Testis (tissue), 2 donors: ENCODE results near the gene TRIM7.

Source experiments
- POLR2A ChIP-seq: fragments of 450-650 bp; IDR thresholded peaks from one replicate; pipeline ENCODE4 v1.6.1; 2017; ENCODE audit warnings: antibody characterized with exemption, mild to moderate bottlenecking, moderate library complexity
- TF ChIP-seq, protein P1 (sequence below), 3 experiments: fragments of 450-650 bp in 2 of 3; fragments of 200-600 bp in 1 of 3; sonication (generic) in 1 of 3; IDR thresholded peaks; one replicate each; pipeline ENCODE4 v1.5.1; 2016 to 2019; ENCODE audit warnings: antibody characterized with exemption in 3 of 3, mild to moderate bottlenecking in 2 of 3, moderate library complexity in 1 of 3

DNA sequence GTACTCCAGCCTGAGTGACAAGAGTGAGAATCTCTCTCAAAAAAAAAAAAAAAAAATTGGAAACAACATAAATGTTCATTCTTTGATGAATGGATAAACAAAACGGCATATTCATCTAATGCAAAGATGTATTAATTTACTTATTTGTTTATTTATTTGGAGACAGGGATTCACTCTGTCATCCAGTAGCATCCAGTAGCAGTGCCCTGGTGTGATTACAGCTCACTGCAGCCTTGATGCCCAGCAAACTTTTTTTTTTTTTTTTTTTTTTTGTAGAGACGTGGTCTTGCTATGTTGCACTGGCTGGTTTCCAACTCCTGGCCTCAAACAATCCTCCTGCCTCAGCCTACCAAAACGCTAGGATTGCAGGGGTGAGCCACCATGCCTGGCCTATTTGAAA is 33.2 kb downstream of the TRIM7 start:
- TF ChIP-seq, protein P1, sequence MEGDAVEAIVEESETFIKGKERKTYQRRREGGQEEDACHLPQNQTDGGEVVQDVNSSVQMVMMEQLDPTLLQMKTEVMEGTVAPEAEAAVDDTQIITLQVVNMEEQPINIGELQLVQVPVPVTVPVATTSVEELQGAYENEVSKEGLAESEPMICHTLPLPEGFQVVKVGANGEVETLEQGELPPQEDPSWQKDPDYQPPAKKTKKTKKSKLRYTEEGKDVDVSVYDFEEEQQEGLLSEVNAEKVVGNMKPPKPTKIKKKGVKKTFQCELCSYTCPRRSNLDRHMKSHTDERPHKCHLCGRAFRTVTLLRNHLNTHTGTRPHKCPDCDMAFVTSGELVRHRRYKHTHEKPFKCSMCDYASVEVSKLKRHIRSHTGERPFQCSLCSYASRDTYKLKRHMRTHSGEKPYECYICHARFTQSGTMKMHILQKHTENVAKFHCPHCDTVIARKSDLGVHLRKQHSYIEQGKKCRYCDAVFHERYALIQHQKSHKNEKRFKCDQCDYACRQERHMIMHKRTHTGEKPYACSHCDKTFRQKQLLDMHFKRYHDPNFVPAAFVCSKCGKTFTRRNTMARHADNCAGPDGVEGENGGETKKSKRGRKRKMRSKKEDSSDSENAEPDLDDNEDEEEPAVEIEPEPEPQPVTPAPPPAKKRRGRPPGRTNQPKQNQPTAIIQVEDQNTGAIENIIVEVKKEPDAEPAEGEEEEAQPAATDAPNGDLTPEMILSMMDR (IDR thresholded peaks at IDR 0.05) = no peak
- no peak for TF ChIP-seq POLR2A
